GM12892 (cell line): ENCODE measurements around the gene GPR39.

Experiments
- POLR2A ChIP-seq: IDR thresholded peaks from 2 replicates; pipeline ENCODE4 v1.6.1; 2011; ENCODE audit warnings: low read depth, low read length, control low read depth
- POLR2AphosphoS5 ChIP-seq: IDR thresholded peaks from 2 replicates; pipeline ENCODE4 v1.6.1; 2011; ENCODE audit warnings: low read depth, low read length, control low read depth

DNA sequence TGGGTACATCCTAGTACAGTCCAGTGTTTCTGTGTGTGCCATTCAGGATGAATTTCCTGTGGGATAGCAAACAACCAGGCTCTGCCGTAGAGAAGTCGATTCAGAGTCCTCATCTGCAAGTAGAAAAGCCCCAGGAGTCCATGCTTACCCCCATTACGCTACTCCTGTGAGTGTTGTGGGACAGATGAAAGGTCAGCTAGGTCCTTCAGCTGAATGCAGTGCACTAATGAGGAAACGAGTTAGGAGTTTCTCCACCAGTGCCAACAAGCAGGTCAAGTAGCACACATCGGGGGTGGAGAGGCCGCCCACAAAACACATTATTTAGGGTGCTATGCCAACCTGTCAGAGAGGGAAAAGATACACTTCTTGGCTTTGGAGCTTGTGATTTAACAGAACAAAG, 2.5 kb upstream of the GPR39 start:
- TF ChIP-seq POLR2A: no peak
- no peak for TF ChIP-seq POLR2AphosphoS5
